GM21529 (cell line): ENCODE data around the gene ITPR3.
"Not testable (repeated sequence)": the region's sequence is repeated elsewhere in the genome, so short reads cannot be mapped to it uniquely, and the experiment has no call there.

Source experiments
- ATAC-seq: cut with Tn5 transposase; IDR thresholded peaks from one replicate; pipeline ENCODE4 v1.9.1; 2021; ENCODE audit not compliant: unreplicated experiment

The ITPR3 gene

DNA sequence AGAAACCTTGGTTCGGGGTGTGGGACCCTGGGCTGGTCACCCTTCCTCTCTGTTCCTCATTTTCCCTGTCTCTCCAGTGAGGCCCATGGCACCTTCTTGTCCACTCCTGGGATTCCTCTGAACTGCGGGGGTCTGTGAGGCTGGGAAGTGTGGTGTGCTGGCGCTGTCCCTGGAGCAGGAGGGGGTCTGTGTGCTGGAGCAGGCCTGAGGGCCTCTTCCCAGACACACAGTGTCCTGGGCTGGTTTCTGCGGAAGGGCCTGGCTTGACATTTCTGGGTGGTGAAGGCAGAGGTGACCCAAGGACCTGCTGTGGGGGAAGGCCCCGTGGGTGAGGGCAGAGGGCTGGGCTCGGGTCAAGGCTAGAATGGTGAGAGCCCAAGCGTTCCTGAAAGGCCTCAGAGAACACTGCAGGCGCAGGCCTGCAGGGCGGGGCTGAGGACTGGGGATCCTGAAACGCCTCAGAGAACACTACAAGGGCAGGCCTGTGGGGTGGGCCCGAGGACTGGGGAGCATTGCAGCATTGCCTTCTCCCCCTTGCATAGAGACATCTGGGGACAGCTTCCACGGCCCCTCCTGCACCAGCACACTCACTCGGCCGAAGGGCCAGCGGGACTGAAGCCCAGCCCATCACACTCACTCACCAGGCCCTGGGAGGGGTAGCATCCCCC, 30.5 kb upstream of the ITPR3 start:
- ATAC-seq: no peak

DNA sequence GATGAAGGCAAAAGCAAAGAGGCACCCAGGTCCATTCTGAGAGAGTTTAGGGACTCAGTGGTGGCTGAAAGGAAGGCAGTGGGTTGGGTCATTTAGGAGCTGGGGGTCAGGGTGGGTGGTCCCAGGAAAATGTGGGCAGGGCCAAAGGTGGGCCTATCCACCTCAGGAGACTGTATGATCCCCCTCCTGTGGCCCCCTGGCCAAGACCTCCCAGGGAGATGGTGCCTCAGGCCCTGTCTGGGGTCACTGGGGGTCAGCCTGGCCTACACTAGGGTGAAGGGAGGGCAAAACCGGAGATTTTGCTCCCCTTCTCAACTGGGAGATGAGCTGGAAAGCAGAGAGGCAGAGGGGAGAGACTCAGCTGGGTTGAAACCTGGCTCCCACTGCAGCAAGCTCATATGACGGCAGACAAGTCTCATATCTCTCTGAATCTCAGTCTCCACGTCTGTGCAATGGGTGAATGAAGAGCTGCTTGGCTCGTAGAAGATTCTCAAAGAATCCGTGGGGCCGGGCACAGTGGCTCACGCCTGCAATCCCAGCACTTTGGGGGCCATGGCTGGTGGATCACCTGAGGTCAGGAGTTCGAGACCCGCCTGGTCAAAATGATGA, 29.6 kb upstream of the ITPR3 start:
- ATAC-seq: no peak

DNA sequence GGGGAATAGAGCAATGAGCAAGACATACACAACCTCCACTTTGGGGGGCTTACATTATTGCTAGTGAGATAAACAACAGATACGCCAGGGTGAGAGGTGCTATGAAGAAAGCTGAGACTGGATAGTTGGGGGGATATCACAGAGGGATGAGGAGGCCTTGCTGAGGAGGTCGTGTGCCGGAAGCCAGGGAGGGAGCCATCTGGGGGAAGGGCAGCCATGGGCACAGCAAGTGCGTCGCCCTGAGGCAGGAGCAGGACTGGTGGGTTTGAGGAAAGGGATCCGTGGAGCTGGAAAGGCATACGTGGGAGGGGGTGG, 28.9 kb upstream of the ITPR3 start:
- ATAC-seq: no peak

DNA sequence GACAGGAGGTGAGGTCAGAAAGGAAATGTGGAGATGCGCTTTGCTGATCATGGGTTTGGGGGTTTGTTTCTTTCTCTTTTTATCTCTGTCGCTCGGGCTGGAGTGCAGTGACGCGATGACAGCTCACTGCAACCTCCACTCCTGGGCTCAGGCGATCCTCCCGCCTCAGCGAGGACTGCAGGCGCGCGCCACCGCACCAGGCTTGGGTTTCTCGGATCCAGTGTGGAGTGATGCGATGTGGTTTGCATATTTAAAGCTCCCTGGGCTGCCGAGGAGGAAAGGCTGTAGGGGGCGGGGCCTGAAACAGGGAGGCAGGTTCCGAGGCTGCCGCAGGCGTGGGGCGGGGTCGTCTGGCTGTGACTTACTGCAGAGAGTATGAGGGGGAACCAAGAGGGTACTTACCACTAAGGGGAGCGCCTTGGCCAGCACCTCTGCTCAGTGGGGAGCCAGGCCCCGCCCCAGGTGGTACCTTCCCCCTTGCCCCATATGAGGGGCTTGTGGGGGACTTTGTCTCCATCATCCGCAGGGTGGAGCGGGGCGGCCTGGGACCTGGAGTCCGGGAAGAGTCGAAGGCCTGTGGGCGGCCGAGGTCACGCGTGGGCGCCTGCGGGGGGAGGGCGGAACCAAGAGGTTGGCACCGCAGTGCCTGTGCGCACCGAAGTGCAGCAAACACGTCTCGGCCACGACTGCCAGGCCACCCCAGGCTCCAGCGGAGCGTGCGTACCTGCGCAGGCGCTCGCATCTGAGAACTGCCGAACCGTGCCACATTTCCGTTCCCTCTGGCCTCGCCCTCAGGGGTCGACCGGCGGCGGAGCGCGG, 28.3 kb upstream of the ITPR3 start:
- ATAC-seq: peak; percentile 46

DNA sequence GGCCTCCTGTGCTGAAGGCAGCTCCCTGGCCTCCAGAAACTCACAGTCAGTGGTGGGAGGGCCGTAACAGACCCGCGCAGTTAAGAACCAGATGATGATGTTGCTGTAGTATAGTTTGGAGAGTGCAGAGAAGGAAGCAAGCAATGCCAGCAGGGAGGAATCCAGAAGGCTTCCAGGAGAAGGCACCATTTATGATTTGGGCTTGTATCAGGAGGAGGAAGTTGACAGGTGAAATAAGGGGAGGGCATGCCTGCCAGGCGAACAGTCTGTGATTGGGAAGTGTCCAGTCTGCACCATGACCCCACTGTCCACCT, 27.8 kb upstream of the ITPR3 start:
- ATAC-seq: no peak

DNA sequence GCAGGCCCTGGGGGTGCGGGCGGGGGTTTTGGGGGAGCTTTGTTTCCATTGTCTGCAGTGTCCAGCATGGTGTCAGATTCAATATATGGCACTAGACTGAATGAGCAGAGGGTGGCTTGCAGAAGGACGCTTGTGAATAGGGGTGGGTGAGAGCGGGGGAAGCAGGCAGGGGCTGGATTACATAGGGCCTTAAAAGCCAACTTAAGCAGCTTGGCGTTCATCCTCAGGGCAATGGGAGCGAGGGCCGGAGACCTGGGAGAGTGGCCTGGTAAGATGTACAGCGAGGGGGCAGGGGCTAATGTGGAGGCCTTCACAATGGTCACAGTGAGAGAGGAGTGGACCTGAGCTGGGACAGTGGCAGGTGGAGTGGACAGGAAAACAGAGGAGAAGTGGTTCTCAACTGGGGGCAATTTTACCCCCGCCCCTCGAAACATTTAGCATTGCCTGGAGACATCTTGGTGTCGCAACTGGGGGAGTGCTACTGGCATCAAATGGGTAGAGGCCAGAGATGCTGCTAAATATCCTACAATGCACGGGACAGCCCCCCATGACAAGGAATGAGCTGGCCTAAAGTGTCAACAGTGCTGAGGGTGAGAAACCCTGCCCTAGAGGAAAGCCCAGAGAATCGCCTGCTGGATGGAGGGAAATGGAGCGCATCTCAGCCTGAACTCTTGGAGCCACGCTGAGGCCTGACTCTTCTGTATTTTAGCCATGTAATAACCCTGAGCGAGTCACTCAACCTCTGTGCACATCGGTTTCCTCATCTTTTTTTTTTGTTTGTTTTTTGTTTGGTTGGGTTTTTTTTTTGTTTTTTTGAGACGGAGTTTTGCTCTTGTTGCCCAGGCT, 25.9 kb upstream of the ITPR3 start:
- no peak for ATAC-seq

DNA sequence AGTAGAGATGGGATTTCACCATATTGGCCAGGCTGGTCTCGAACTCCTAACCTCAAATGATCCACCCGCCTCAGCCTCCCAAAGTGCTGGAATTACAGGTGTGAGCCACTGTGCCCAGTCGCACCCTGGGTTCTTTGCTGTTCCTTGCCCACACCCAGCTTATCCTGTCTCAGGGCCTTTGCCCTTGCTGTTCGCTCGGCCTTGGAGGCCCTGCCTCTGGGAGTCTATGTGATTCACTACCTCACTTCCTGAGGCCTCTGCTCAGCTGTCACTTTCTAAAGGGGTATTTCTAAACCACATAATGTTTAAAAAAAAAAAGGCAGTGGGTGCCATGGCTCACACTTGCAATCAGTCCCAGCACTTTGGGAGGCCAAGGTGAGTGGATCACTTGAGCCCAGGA, 24.2 kb upstream of the ITPR3 start:
- not testable (repeated sequence) for ATAC-seq

DNA sequence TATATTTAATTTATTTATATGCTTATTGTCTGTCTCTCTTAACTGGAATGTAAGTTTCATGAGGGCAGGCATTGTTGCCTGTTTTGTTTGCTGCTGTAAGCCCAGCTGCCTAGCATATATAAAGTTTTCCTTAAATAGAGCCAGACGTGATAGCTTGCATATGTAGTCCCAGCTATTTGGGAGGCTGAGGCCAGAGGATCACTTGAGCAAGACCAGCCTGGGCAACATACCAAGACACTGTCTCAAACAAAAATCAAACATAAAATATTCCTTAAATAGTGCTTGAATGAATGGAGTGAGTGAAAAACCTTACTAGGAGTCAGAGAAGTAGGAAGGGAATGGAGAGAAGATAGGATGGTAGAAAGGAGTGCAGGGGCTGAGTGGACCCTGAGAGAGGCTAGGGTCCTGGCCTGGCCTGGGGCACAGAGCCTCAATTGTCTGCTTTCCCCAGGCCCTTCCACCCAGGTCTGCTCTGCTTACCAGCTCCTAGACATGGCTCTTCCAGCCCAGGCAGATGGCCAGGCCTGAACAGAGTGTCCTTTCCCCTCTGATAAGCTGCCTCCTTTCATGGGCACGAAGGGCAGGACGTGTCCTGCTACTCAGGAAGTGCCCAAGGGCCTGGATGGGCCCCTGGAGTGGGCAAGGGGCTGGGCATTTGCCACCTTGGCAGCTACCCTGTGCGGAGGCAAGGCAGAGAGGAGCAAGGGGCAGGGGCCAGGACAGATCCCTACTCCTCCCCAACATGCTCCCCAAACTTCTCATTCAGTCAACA, 23.4 kb upstream of the ITPR3 start:
- no peak for ATAC-seq

DNA sequence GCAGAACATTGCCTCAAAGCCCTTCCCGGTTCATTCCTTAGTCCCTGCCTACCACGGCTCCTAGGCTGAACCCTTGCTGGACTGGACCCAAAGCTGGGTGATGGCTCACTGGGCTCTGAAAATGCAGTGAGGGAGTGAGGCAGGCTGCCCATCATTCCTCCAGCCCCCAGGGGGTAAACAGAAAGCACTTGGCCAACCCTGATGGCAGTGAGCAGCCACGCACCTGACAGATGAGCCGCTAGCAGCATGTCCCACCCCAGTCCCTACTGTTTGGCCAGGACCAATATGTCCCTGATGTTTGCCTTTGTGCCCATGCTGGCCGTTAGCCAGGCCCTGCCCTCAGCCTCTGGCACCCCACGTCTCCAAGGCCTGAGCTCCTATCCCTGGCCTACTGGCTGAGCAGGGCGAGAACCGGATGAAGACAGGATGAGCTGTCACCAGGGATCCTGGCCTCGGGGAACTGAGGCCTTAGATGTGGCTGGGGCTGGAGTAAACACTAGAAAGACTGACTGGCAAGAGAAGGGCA, 21.6 kb upstream of the ITPR3 start:
- no peak for ATAC-seq

DNA sequence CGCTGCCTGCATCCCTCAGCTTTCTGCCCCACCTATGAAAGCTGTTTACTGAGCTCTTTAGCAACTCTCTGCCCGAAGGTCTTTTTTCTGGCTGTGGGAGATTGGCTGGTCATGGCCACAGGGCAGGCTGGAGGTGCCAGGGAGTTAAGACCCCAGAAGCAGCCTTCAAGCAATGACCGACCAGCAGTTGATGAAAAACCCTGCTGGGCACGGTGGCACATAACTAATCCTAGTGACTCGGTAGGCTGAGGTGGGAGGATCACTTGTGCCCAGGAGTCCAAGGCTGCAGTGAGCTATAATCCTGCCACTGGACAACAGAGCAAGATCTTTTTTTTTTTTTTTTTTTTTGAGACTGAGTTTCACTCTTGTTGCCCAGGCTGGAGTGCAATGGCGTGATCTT, 20.4 kb upstream of the ITPR3 start:
- no peak for ATAC-seq

DNA sequence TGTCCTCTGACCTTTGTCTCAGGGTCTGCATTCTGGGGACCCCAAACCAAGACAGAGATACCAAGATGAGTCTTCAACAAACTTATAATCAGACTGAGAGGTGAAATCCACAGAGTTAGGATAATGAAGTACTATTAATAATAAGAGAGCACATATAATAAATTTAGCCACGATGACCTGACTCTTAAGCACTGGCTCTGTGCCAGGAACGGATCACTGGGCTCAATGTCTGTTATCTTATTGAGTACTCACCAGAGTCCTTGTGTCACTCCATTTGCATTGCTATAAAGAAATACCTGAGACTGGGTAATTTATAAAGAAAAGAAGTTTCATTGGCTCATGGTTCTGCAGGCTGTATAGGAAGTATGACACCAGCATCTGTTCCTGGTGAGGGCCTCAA, 18.9 kb upstream of the ITPR3 start:
- ATAC-seq: no peak

DNA sequence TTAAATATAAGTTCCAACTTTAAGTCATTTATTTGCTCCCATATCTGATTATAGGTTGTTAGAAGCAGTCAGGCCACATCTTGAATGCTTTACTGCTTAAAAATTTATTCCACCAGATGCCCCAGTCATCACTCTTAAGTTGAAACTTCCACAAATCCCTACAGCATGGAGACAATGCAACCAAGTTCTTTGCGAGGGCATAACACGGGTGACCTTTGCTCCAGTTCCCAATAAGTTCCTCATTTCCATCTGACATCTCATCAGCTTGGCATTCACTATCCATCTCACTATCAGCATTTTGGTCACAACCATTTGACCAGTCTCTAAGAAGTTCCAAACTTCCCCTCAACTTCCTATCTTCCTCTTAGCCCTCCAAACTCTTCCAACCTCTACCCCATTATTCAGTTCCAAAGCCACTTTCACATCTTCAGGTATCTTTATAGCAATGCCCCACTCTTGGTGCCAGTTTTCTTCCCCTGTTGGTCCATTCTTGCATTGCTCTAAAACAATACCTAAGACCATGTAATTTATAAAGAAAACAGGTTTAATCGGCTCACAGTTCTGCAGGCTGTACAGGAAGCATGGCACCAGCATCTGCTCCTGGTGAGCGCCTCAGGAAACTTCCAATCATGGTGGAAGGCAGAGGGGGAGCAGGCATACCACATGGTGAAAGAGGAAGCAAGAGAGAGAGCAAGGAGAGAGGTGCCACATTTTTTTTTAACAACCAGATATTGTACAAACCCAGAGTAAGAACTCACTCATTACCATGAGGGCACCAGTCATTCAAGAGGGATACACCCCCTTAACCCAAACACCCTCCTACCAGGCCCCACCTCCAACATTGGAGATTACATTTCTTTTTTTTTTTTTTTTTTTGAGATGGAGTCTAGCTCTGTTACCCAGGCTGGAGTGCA, 15.9 kb upstream of the ITPR3 start:
- no peak for ATAC-seq

DNA sequence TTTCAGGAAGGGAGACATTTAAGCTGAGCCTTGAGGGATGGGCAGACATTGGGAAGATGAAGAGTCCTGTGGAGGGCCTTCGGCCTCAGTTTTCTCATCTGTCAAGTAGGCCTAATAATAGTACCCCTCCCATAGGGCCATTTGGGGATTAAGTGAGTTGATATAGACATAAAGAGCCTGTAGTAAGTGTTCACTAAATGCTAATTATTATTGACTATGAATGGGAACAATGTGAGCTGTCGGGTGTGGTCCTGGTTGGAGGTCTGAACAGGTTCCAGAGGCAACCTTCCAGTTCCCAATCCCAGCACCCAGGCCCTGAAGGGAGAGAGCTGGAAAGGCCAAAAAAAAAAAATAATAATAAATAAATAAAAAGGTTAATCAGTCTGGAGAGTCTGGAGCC, 14.5 kb upstream of the ITPR3 start:
- ATAC-seq: no peak

DNA sequence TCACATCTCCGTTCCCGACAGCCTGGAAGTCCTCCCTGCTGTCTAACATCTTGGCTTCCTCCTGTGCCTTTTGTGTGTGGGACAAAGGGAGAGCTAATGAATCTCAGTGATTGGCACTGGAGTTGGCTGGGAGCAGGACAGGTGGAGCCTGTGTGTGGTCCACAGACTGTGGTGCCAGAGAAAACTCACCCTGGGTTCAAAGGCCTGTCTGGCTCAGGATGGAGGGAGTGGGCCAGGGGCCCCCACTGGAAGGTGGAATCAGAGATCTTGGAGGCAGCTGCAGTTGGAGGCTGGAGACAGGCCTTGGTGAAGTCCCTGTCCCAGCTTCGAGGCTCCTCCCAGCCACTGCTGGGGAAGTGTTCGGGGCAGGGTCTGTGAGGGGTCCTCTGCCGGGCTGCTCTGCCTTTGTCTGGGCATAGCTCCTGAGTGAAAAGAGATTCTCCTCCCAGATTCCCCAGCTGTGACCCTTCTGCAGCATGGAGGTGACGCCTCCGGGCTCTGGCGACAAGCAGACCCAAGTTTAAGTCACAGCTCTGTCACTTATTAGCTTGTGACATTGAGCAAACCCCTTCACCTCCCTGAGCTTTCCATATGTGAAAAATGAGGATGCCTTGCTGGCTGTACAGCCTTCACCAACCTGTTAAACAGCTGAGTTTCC, 13.9 kb upstream of the ITPR3 start:
- no peak for ATAC-seq

DNA sequence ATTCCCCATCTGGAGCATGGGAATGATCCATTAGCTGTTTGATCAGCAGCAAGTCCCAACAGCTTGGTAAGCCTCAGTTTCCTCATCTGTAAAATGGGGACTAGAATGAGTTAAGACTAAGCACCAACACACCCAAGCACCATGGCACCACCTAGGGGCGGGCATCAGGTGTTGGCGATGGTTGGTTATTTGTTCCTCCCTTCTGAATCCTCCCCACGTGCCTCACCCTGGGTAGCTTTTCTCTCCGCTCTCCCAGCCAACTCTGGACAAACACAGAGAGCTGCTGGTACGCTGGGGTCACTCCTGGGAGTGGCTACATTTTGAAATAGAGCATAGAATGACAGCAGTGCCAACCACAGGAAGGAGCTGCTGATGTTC, 13.3 kb upstream of the ITPR3 start:
- no peak for ATAC-seq

DNA sequence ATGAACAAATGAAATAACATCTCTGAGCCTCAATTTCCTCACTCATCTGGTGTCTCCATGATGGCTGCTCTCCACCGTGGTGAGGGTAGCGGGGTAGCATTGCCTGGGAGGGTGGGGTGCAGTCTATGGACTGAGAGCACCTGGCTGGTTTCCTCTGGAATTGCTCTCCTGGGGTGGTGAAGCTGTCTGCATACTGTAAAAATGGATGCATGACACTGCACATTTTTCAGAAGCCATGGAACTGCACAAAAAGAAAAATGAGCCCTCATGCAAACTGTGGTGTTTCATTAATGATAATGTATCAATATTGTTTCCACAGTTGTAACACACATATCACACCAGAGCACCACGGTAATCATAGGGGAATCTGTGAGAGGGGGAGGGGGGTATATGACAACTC, 12.1 kb upstream of the ITPR3 start:
- ATAC-seq: no peak

DNA sequence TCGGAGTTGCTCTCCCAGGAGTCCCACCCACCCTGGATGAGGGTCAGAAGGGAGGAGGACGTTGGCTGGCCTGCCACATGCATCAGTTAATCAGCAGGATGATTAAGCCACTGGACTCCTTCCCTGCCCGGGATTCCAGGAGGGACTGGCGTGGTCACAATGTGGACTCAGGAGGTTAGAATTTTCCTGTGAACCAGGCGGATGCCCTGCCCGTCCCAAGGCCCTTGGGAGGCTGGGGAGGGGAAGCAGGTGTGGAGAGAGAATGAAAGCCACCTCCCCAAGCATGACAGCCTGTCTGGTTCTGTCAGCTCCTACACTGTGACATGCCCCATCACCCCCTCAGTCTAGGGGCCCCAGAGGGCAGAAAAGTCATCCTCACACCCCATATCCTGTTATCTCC, 11.6 kb upstream of the ITPR3 start:
- ATAC-seq: no peak

DNA sequence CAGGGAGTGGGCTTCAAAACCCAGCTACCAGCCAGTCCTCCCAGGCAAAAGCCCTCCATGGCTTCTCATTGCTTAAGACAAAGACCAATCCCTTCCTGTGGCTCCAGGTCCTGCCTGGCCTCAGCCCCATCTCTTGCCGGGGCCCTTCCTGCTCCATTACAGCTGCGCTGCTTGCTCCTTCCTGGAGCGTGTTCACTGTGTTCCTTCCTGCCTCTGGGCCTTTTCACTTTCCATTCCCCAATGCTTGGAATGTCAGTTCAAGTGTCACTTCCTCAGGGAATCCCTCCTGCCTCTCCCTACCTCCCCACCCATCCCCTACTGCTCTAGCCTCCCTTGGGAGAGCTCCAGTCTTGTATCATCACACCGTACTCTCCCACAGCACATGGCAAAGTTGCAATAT, 11.1 kb upstream of the ITPR3 start:
- ATAC-seq: no peak
